Heart right ventricle (tissue), 16 donors: Measurements from ENCODE around the gene PKNOX1. TPM values are rescaled to one million over a fixed set of nuclear protein-coding genes. Genes with fewer than 3 reads are reported as not detected.

Source experiments
- ATAC-seq, 8 donors: fragments of 200-7000 bp; cut with Tn5 transposase; one replicate each; pipeline ENCODE4 v1.9.1; 2020; ENCODE audit warnings: mild to moderate bottlenecking in 8 of 8, moderate library complexity in 8 of 8, moderate number of reproducible peaks in 1 of 8
- DNase-seq, 2 donors: peaks; one replicate each; pipeline ENCODE4 v3.0.0-alpha.2; 2020
- H3K27ac ChIP-seq, 10 donors: fragments of 200-600 bp; sonication (generic) in 2 of 10; one replicate each; pipeline versions ENCODE4 v1.5.0 to v1.8.0; 2020 to 2022; ENCODE audit warnings: mild to moderate bottlenecking in 3 of 10
- H3K27me3 ChIP-seq, 7 donors: fragments of 200-600 bp; one replicate each; pipeline ENCODE4 v1.8.0; 2021 to 2022; ENCODE audit warnings: mild to moderate bottlenecking in 2 of 7
- H3K36me3 ChIP-seq, 9 donors: fragments of 200-600 bp; sonication (generic) in 1 of 9; one replicate each; pipeline versions ENCODE4 v1.5.0 to v1.8.0; 2020 to 2022; ENCODE audit warnings: mild to moderate bottlenecking in 2 of 9
- H3K4me1 ChIP-seq, 9 donors: fragments of 200-600 bp; sonication (generic) in 1 of 9; one replicate each; pipeline versions ENCODE4 v1.5.0 to v1.8.0; 2020 to 2022; ENCODE audit warnings: mild to moderate bottlenecking in 4 of 9
- H3K4me3 ChIP-seq, 10 donors: fragments of 200-600 bp; sonication (generic) in 2 of 10; one replicate each; pipeline versions ENCODE4 v1.5.0 to v1.8.0; 2020 to 2022; ENCODE audit warnings: mild to moderate bottlenecking in 7 of 10, moderate library complexity in 2 of 10
- H3K9me3 ChIP-seq, 11 donors: fragments of 200-600 bp in 10 of 11; sonication (generic) in 2 of 11; one replicate each; pipeline versions ENCODE4 v1.5.0 to v1.8.0; 2013 to 2022; ENCODE audit warnings: mild to moderate bottlenecking in 2 of 11, control low read depth in 1 of 11, moderate library complexity in 1 of 11
- WGBS, 2 donors: extraction: QIAGEN DNeasy Blood & Tissue Kit; methylation state at CpG; one replicate each; pipeline ENCODE4 v1.1.7; 2013; ENCODE audit warnings: inconsistent platforms in 1 of 2; 5-methylcytosine and 5-hydroxymethylcytosine counted together
- intact Hi-C, 10 donors: fragments of 100-400 bp; cut with DNase I; formaldehyde crosslinking; loops; one replicate each; pipeline versions ENCODE4 v1.11.1 to v1.14.2; 2022
- polyA plus RNA-seq, 2 donors: library from polyadenylated mRNA; stranded (reverse); fragments of 200-250 nt; gene quantifications; one replicate each; pipeline ENCODE4 v1.2.3, GENCODE V29; 2013
- total RNA-seq, 10 donors: library from RNA; stranded (reverse); fragmentation: NEBNext Ultra II Directional in 3 of 10; extraction: Animal tissue kit (Norgen Biotek cat#: 25700) in 3 of 10; gene quantifications; one replicate each; pipeline versions ENCODE4 v1.2.1 to v1.2.4, GENCODE V29; 2021 to 2023
- TF ChIP-seq, protein P1 (sequence below), 9 donors: fragments of 200-600 bp; sonication (generic) in 2 of 9; IDR thresholded peaks; one replicate each; pipeline versions ENCODE4 v1.5.0 to v1.8.0; 2021 to 2022; ENCODE audit warnings: antibody characterized with exemption in 9 of 9, mild to moderate bottlenecking in 5 of 9, moderate library complexity in 1 of 9
- donor health status: Arrhythmogenic right ventricular cardiomyopathy.
- donor health status: ischemic (EF 13 %, LVEDD 7.1; RV severe dilation, severe dysfunction).
- donor health status: healthy with polysubstance abuse.
- donor health status: DM: no; HTN: yes; CAD: no.
- donor health status: DM: no; HTN: no; CAD: no.
- donor health status: ischemic (EF 25% LVEDD 6.9; RV normal size, moderate dysfunction).
- donor health status: ischemic (EF 25% LVEDD 5.7; RV mildly dilated, moderate dysfunction).
- donor health status: healthy.
- donor health status: DM: yes; HTN: yes; CAD: no.
- donor health status: Ischemic cardiomyopathy.
- donor health status: ischemic (EF 35%, LVEDD 5.7; RV mildly dilated, moderate dysfunction).
- donor health status: nonischemic (EF 11% LVEDD 7.7; RV severe dilation, severe dysfunction).
- donor health status: DM: yes; HTN: yes; CAD: no.
- donor health status: PGD.
- donor health status: ischemic (EF 29% LVEDD 5.4; RV normal size, mild dysfunction).
- donor health status: nonischemic (EF 23%, LVEDD 6.1; RV moderate dilation, normal function).

The PKNOX1 gene
- total and polyA plus RNA-seq, 12 donors, result 5.0 to 11.6 (median 7.6) TPM

DNA sequence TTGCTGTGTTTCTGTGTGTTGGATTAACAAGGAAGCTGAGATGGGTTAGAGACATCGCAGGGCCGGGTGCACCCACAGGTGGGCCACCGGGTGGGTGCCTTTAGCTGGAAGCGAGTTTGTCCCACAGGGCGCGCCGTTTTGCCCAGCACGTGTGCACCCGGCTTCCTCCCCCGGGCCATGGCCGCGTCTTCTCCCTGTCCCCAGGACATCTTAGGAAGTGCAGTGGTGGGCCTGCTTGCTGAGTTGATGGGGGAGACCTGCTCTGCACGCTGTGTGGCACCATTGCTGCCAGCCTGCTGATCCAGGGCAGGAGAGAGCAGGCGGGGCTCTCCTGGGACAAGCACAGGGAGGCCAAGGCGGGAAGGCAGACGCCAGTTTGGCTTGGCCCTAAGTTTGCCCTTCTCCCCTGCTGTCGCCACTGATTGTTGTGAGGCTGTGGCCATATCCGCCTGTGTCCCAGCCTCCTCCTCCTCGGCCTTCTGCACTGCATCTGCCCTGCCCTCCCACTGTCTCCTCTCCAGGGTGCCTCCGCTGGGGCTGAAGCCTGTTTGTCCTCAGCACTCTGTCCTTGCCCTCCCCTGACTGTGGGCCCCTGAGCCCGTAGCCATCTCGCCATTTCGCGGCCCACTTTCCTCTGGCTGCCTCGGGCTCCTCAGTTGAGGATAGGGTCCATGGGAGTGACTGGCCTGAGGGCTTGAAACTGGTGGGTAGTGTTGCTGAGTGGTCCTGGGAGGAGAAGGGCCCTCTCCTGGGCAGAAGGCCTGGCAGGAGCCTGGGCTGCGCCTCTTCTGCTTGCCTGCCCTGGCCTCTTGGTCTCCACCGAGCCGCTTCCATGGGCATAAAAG, 47.6 kb downstream of the PKNOX1 start:
- DNase-seq (no peak), ATAC-seq (peak in 2 of 8 donors; percentile 20 to 22)
- intact Hi-C loops, result no loop called here
- Histone ChIP-seq H3K27ac (no peak overlapping the region), H3K27me3 (no peaks in the 10 kb centered on the region), H3K4me3 (no peak overlapping the region), H3K9me3 (no peaks in the 10 kb centered on the region), H3K36me3 (peaks cover 0 to 84% (median 9%) of the 10 kb centered on the region in 9 donors), H3K4me1 (no peaks in the 10 kb centered on the region)
- TF ChIP-seq, protein P1, sequence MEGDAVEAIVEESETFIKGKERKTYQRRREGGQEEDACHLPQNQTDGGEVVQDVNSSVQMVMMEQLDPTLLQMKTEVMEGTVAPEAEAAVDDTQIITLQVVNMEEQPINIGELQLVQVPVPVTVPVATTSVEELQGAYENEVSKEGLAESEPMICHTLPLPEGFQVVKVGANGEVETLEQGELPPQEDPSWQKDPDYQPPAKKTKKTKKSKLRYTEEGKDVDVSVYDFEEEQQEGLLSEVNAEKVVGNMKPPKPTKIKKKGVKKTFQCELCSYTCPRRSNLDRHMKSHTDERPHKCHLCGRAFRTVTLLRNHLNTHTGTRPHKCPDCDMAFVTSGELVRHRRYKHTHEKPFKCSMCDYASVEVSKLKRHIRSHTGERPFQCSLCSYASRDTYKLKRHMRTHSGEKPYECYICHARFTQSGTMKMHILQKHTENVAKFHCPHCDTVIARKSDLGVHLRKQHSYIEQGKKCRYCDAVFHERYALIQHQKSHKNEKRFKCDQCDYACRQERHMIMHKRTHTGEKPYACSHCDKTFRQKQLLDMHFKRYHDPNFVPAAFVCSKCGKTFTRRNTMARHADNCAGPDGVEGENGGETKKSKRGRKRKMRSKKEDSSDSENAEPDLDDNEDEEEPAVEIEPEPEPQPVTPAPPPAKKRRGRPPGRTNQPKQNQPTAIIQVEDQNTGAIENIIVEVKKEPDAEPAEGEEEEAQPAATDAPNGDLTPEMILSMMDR (IDR thresholded peaks at IDR 0.05), result no peak
- 94 to 96% methylated on average over 28 of the region's 28 CpGs for WGBS, 2 donors

DNA sequence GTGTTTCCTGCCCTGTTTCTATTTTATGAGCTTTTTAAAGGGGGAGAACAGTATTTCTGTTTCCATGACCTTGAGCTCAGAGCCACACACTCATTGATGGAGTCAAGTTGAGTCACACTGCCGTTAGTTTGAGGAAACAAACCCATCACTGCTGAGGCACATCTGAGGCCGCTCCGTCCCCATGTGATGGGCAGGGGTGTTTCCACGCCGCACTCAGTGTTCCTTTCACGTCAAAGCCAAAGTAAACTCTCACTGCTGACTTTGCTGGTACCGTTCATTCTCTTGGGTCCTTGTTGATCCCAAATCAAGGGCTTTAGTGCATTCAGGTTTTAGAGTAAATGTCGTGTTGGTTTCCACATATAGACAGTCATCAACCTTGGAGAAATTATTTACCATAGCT, 48.8 kb downstream of the PKNOX1 start:
- H3K27me3 ChIP-seq, result no peaks in the 10 kb centered on the region
- H3K4me1 ChIP-seq, result no peaks in the 10 kb centered on the region
- H3K9me3 ChIP-seq, result no peaks in the 10 kb centered on the region
- intact Hi-C loops, result no loop called here
- peaks cover 0 to 84% (median 9%) of the 10 kb centered on the region in 9 donors for H3K36me3 ChIP-seq
- no peak overlapping the region for H3K27ac ChIP-seq
- WGBS, 2 donors, result 93 to 95% methylated on average over 8 of the region's 8 CpGs
- no peak overlapping the region for H3K4me3 ChIP-seq
- TF ChIP-seq, protein P1 (IDR thresholded peaks at IDR 0.05), result no peak
- ATAC-seq (no peak), DNase-seq (no peak)

DNA sequence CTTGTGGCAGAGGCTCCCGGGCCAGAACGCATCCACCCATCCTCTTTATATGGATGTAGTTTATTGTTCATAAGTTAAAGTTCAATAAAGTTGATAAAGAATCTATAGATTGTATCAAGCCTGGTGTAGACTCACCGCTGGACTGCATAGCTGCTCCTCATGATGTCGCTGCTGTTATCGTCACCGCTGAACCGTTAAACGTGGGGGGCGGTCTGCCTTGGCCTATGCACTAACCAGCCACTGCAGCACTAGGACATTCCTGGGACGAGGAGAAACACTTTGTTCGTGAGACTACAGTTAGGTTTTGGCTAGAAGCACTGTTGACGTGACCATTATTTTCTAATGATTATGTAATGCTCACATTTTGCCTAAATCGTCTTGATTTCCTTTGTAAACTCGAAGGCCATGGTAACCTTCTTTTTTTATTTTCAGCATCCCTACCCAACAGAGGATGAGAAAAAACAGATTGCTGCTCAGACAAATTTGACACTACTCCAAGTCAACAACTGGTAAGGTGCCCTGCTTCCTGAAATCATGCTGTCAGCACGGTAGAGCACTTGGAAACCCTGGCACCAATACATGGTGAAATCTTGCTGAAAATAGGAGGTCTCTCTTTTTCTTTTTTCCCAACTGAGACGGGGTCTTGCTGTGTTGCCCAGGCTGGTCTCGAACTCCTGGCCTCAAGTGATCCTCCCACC, 50.2 kb downstream of the PKNOX1 start:
- Histone ChIP-seq H3K9me3 (no peaks in the 10 kb centered on the region), H3K4me1 (no peaks in the 10 kb centered on the region), H3K4me3 (no peak overlapping the region), H3K27ac (no peak overlapping the region), H3K27me3 (no peaks in the 10 kb centered on the region), H3K36me3 (peaks cover 0 to 97% (median 16%) of the 10 kb centered on the region in 9 donors)
- peak in 3 of 8 donors; percentile 17 to 44 (median 40) for ATAC-seq
- intact Hi-C loops, result no loop called here
- TF ChIP-seq, protein P1 (IDR thresholded peaks at IDR 0.05), result no peak
- whole genome bisulfite sequencing, 2 donors, result 64 to 74% methylated on average over 17 of the region's 17 CpGs
- DNase-seq, result no peak

DNA sequence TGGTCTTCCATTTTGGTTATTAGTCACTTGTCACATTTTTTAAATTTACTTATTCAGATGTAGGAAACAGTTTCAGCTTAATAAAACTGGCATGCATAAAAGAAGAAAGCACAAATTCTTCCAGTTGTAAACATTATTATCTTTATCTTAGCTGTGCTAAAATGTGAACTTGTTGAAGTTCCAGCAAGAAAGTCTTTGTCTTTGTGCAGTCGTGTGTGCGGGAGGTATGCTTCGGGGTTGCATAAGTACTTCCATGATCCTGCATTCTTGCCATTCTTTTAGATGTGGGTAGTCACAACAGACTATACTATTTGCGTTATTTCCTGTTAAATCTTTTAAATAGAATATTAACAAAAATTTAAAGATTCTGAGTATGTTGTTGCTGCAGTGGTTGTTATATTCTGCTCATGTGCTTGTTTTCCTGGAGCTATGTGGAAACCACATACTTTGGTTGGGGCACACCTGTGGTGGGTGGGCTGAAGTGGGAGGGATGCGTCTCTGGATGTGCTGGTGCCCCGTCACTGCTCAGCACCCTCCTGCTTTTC, 51.3 kb downstream of the PKNOX1 start:
- peaks cover 0 to 97% (median 13%) of the 10 kb centered on the region in 9 donors for H3K36me3 ChIP-seq

More for the DNA sequence above, 51.3 kb downstream of the PKNOX1 start:
- TF ChIP-seq, protein P1 (IDR thresholded peaks at IDR 0.05), result no peak
- no peaks in the 10 kb centered on the region for H3K9me3 ChIP-seq
- H3K27me3 ChIP-seq, result no peaks in the 10 kb centered on the region
- WGBS, 2 donors, result 86 to 87% methylated on average over 6 of the region's 6 CpGs
- ATAC-seq, result no peak
- no peak overlapping the region for H3K4me3 ChIP-seq
- no peak for DNase-seq
- intact Hi-C loops, result no loop called here
- H3K27ac ChIP-seq, result no peak overlapping the region
- no peaks in the 10 kb centered on the region for H3K4me1 ChIP-seq
